ENCODE measurements around the gene VSIG4.

VSIG4 gene

DNA sequence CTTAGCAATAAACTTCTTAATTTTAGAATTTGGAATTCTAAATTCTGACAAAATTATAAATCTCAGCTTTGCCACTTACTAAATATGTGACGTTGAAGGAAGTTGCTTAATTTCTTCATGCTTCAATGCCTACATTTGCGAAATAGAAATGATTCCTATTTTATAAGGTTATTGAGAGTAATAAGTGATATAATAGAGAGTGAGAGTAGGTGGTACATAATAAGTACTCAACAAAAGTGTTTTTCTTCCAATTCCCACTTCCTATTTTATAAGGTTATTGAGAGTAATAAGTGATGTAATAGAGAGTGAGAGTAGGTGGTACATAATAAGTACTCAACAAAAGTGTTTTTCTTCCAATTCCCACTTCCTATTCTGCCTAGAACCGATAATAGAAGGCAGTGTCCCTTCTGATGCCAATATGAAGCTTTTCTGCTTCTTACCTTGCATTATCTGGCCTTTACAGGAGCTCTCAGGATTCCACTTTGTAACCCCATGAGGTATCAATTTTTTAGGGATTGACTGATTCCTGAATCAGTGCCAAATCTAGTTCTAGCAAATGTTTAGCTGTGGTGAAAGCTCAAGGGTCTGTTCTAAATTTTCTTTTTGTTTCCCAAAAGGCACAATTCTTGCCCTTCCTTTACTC is 31.4 kb downstream of the VSIG4 start:
- DNase-seq (ENCODE audit: low read depth in 2 of 2): no peak

DNA sequence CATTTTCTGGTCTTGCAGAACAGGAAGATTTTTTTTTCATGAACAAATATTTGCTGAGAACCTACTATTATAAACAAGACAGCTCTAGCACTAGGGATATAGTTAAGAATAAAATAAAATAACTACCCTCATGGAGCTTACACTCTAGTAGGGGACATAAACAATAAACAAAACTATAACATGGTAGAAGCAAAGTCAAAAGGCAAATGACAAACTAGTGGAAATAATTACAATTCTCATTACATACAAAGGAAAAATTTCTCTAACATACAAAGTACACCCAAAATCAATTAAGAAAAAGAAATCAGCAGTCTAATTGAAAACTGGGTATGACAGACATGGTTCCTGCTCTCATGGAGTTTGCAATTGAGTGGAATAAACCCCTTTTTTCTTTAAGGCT is 32.0 kb downstream of the VSIG4 start:
- no peak for DNase-seq (ENCODE audit: low read depth in 2 of 2)

DNA sequence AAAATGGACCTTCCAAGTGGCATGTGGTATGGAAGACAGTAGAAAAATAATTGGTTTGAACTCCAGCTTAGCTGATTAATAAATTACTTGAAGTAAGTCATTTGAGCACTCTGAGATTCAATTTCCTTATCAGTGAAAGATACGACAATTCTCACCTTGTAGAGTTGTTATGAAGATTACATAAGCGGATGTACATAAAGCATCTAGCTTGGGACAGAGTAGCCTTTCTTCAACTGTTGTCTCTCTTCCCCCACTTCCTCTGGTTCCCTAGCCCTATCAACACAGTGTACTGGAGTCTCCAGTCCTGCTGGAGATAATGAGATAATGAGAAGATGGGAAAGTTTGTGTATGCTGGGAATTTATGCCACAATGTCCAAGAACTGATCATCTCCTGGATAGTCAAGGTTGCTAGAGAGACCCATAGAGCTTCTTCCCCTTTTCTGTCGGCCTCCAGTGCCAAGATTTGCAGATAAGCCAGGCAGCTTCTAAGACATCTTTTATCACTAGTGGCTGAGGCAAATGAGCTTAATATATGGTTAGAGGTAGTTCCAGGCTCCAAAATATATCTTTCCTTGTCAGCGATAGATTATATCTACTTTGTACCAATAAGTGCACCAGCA is 33.9 kb downstream of the VSIG4 start:
- DNase-seq (ENCODE audit: low read depth in 2 of 2): no peak

DNA sequence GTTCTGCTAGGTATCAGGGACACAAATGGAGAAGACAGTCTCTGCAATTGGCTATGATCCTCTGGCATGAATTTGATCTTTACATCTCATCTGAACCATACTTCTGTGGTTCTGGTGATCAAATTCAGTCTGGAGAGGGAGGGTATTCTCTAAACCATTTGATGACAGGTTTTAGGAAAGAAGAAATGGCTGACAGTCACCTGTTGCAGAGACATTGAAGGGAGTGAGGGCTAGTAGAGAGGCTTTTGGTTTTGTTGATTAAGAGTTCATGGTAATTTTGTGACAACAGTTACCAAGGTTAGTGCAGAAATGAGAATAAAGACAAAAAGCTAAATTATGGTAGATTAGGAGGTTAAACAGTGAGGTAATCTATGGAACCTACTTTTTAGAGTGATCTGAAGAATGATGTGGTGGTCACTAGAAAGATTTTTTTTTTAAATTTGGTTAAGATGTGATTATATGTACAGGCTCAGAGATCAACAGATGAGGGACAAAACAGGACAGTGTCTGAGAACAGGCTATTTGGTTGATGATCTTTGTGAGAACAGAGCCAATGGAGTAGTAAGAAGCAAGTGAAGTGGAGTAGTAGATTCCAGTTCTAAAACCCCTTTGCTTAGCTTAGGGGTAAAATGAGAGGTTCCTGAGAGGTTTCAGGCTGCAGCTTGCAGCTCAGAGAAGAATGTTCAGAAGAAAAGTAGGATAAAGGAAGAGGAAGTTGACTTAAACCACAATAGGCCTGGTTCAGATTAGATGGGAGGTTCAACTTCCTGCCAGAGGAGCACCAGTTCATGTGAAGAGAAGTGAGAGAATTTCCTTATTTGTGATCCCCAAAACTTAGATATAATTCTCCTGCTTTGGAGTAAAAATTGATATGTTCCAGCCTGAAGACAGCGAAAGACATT is 34.7 kb downstream of the VSIG4 start:
- no peak for DNase-seq (ENCODE audit: low read depth in 2 of 2)

DNA sequence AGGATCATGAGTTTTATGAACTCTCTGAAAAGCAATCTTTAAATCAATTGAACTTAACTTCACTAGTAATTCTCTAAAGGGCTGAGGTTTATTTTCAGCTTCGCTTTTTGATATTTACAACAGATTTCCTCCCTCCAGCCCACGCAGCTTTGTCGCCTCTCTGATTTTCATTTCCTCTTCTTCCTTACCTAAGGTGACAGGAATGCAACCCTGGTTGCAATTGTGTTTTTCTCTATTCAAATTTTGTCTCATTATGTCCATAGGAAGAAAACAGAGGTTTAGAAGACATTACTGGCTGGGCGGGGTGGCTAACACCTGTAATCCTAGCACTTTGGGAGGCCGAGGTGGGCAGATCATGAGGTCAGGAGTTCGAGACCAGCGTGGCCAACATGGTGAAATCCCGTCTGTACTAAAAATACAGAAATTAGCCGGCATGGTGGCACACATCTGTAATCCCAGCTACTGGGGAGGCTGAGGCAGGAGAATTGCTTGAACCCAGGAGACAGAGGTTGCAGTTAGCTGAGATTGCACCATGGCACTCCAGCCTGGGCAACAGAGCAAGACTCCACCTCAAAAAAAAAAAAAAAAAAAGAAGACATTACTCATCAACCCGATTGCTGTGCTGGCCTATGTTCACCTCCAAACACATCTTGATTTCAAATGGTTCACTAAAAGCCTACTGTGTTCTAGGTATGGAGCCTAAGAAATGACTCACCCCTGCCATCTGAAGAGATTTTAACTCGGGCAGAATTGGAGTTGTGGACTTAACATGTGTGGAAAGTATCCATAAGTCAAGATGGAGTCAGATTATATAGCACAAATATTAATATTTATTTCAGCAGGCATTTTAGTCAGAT is 36.8 kb downstream of the VSIG4 start:
- DNase-seq (ENCODE audit: low read depth in 2 of 2): no peak

DNA sequence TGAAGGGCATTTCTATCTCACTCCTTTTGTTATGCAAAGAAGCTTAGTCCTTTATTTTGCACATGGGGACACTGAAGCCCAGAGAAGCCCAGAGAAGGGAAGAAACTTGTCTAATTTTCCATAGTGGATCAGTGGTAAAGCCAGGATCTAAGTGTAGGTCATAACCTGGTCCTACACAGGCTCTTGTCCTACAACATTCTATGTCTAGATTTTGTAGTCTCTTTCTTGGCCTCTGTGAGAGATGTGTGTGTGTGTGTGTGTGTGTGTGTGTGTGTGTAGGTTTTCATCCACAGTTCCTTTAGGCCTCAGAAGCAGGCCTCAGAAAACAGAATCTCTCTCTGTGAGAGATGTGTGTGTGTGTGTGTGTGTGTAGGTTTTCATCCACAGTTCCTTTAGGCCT is 38.3 kb downstream of the VSIG4 start:
- DNase-seq (ENCODE audit: low read depth in 2 of 2): no peak

DNA sequence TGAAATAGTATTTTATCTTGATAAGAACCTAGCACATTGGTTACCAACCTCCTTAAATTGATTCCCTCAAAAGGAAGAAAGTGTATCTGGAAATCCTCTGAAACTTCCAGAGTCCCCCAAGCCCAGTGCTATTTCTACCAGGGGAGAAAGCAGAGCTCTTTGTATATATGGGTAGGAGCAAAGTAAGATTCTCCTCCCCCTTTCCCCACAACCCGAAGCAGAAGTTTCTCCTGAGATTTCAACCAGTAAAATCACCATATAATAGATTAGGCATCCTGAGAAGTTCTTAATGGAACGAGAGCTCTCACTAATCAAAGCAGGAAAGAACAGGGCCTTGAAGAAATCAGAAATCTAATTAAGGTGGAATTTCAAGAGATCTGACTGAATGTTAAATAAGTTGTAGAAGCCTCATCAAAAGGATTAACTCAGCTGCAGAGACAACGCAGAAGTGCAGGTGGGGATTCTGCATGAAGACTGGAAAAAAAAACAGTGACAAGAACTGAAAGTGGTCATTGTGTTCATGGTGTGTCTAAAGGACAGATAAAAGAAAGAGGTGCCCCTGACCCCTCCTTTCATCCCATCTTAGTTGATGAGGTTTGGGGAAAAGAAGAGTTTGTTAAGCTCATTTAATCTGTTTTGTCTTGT is 39.1 kb downstream of the VSIG4 start:
- no peak for DNase-seq (ENCODE audit: low read depth in 2 of 2)

DNA sequence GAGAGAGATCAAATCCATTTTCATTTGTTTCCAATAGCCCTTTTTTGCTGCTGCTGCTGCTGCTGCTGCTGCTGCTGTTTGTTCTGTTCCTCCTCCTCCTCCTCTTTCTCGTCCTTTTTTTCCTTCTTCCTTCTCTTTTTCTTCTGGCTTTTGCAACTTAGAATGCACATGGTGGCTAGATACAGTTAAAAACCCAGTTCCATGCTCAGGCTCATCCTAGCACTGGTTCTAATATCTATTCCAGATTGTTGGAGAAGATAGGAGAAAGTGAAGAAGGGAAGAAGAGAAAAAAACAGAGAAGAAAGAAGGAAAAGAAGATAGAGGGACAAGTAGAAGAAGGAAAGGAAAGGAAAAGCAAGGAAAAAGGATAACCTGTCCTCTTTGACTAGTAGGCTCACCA is 39.7 kb downstream of the VSIG4 start:
- DNase-seq (ENCODE audit: low read depth in 2 of 2): no peak

DNA sequence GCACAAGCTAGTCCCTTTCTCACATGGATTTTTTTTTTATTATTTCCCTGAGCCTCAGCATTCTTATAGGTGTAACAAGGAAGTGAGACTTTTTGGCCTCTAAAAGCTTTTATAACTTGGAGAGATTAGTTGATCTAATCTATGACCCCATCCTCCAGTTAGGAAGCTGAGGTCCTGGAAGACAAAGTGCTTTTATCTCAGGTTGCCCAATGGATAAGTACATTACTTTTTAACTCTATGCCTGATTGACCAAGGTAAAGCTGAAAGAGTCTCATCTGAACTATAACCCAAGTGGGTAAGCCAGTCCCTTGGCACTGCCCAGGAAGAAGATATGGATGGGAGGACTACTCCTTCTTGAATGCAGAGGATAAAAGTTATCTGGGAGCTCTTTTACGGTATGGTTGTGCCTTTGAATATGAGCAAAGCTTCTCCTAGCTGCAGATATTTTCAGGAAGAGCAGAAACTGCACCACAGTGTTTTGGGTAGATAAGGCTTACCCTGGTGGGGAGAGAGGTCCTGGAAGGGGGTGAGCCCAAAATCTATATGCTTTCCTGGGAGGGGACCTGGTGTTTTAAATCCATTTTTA is 40.2 kb downstream of the VSIG4 start:
- no peak for DNase-seq (ENCODE audit: low read depth in 2 of 2)

DNA sequence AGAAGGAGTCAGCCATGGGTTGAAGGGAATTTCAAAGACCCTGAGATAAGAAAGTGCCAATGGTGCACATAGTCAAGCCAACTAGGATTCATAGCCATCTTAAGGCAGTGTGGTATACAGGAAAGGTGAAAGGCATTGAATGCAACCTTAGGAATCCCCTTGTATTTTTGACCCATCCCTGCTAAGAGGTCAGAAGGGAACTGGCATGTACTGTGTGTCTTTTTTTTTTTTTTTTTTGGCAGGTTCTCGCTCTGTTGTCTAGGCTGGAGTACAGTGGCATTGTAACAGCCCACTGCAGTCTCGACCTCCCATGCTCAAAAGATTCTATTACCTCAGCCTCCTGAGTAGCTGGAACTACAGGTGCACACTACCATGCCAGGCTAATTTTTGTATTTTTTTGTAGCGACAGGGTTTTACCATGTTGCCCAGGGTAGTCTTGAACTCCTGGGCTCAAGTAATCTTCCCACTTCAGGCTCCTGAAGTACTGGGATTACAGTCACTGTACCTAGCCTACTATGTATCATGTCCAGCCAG is 40.8 kb downstream of the VSIG4 start:
- no peak for DNase-seq (ENCODE audit: low read depth in 2 of 2)

DNA sequence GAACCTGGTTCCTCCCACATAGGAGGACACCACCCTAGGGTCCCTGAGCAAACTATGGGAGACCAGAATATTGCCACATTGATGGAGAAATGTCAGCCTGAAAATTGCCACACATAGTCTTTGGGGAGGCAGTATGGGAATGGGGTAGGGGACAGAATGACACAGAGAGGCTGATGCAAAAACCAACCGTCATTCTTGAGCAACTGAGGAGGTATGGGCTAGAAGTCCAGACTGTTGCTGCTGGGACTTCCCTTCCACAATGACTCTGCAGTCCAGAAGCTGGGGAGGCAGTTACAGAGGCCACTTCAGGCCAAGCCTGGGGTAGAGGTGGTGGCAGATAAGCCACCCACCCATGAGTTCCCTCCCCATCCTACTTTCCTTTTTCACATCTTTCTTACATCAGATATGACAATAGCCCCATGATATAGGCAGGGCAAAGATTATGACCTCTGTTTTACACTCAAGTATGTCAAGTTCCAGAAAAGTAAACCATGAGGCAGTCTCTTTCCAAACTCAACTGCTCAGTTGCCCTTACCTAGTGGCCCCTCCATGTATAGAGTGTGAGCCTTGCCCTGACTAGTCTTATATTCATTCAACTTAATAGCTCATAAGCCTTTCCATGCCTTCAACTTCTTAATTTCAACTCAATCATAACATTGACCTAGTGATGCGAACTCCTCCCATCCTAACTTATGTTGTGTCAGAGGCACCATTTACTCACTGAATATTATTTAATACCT is 41.7 kb downstream of the VSIG4 start:
- DNase-seq (ENCODE audit: low read depth in 2 of 2): no peak

DNA sequence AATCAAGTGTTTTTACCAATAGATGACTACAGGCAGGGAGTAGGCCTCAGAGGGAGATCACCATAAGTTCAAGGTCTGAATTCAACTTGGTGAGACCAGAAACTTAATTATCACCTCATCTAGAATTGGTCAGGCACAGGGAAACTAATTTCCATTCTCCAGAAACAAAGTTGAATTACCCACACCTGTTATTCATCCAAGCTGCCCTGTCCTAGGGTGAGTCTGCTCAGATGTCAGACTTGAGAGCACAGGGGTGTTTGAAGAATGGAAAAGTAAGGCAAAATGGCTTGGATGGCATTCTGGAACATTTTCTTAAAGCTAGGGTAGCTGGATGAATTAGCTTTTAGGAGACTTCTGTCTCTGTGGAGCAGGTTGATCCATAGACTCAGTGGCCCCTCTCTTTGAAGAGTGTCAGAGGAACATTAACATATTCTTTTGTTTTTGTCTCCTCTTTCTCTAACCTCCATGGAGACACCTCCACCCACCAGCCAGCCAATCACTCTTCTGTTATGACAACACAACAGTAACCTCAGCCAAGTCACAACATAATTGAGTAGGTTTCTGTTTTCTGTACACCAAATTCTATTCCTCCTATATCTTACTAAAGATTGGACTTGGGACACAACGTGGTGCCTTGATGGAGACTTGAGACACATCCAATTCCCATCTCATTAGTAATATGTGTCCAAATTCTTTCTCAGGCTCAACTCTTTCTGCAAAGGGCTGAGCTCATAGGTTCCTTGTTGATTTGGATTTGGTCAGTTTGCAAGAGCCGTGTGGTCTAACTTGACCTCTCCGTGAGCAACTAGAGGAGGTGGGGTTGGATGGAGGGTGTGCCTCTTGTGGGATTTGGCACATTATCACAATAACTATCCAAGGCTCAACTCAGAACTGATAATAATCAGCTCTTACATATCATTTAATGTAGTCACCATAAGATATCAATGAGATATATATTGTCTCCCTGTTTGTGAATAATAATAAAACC is 45.1 kb downstream of the VSIG4 start:
- DNase-seq (ENCODE audit: low read depth in 2 of 2): no peak

DNA sequence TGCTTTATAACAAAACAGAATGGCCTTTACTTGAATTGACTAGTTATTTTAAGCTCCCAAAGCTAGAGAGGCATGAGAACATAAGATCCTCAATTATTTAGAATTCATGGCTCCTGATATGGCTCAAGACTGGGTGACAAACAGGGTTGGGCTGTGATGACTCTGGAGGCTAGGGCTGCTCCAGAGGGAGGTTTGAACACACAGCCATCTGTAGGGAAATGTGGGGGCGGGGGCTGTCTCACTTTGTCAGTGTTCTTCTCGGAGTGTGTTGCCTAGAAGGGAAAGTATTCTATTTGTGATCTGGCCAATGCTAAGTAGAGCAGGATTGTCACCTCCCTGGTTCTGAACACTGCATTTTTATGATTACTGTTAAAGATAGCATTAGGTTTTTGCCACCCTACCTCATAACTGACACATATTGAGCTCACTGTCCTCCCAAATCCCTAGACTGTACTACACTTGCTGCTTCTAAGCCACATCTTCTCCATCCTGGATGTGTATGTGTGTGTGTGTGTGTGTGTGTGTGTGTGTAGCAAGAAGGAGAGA is 45.9 kb downstream of the VSIG4 start:
- DNase-seq (ENCODE audit: low read depth in 2 of 2): no peak

DNA sequence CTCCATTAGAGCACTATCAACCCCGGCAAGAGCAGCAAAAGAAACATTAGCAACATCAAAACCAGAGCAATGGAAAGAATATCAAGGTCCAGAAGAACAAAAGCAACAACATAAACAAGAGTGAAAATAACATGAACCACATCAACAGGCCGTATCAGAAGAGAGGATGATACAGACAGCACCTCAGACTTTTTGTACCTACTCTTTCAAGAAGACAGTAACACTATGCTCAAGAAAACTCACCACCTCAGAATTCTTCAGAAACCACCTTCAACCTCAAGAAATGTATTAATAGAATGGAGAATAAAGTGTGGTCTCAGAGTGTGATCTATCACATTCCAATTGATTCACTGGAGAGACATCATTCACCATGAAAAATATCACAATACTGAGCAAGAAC is 46.5 kb downstream of the VSIG4 start:
- no peak for DNase-seq (ENCODE audit: low read depth in 2 of 2)

DNA sequence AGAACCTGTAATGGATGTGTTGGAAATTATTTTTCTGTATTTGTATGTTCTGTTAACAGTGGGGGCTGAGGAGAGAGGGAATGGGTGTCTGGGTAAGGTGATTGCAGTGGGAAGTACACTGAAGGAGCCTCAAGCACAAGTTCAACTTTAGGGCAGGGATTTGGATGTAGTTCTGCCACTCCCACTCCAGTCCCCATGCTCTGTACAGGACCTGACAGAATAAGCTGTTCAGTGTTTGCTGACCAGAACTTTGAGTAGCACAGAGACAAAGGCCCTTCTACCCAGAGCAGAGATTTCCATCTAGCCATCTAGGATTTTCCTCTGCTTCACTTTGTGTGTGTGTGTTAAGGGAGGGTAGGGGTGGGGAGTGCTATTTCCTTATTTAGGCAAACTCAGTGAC is 49.2 kb downstream of the VSIG4 start:
- DNase-seq (ENCODE audit: low read depth in 2 of 2): no peak

DNA sequence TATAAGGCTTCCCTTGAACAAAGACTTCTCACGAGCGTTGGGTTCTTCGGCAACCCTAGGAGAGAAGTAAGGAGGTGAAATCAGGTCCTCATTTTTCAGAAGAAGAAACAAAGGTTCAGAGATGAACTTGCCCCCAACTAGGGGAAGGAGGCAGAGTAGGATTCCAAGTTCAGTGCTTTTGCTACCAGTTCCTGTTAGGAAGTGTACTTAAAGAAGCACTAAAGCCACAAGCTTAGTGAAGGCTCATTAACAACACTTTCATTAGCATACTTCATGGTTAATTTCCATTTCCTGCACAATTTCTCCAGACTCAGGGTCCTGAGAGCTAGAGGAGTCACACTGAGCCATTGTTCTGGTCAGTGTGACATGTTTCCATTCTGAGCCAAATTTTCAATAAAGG is 52.1 kb downstream of the VSIG4 start:
- DNase-seq (ENCODE audit: low read depth in 2 of 2): no peak

DNA sequence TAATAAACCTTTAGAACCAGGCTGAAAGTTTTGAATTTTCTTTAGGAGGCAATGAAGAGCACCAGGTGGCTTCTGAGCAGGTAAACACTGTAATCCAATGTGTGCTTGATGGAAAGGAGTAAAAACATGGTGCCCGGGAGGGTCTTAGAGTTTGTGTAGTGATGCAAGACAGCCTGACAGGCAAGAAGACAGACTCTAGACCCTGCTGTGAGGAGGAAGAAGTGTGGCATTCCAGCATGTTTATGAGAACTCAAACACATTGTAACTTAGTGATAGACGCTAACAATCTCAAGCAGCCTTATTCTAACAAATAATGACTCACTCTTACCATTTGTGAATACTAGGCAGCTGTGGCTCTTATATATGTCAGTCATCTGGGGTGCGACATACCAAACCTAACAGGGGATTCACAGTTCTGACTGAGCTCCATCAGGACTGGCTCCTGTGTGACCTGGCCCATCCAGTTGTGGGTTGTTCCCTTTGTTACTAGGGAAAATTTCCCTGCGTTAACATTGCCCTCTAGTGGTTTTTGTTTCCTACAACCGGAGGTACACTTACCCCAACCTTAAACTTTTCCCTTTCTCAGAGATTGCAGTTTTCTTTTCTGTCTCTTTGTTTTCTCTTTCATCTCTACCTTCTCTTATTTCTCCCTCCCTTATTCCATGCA is 53.8 kb downstream of the VSIG4 start:
- peak; percentile 14 to 28 for DNase-seq (ENCODE audit: low read depth in 2 of 2)

DNA sequence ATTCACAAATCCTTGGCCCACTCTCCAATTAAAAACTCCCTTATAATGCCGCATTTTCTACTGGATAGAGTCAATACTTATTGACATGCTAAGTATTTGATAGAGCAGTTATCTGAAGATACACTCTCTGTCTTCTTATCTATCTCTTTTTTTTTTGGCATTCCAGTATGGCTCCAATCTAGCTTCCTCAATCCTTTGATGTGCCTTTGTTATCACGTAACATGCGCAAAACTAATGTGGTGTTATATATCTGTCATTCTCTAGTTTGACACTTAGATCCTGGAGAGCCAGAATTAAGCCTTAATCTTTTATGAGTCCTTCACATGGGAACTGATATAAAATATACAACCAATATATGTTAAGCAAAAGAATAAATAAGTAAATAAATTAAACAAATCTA is 54.7 kb downstream of the VSIG4 start:
- no peak for DNase-seq (ENCODE audit: low read depth in 2 of 2)

Data from stimulated activated CD4-positive, alpha-beta T cell treated with anti-CD3 and anti-CD28 coated beads, Interleukin-4, amount 100 ng/mL, for 48 hours (primary cell).